ENCODE data around the gene EFL1. TPM values are rescaled to one million over a fixed set of nuclear protein-coding genes. Genes with fewer than 3 reads are reported as not detected.
"Not testable (repeated sequence)": the region's sequence is repeated elsewhere in the genome, so short reads cannot be mapped to it uniquely, and the experiment has no call there.

EFL1 gene
- polyA plus RNA-seq, 1 donor (not counting 4 experiments of a cell fraction or from before 2014, with no cell fraction given): 32.0 TPM

- dilution Hi-C loops (cut with MboI; ENCODE audit: extremely low pct_ligation_motif_present, low sequenced_read_pairs); H3K4me2 ChIP-seq (ENCODE audit: control insufficient read depth, extremely low read depth, insufficient read depth, low read depth, low read length); H3K27me3 ChIP-seq (ENCODE audit: control insufficient read depth, extremely low read depth, insufficient read depth, low read length); H4K20me1 ChIP-seq (ENCODE audit: control insufficient read depth, extremely low read depth, insufficient read depth, low read length); H3K27ac ChIP-seq (ENCODE audit: control insufficient read depth, insufficient read depth, low read length); DNase-seq (ENCODE audit: low read depth, low spot score); H3K9ac ChIP-seq (ENCODE audit: control insufficient read depth, extremely low read depth, insufficient read depth, low read length); H3K4me1 ChIP-seq (ENCODE audit: control insufficient read depth, extremely low read depth, insufficient read depth, low read length); H2AFZ ChIP-seq (ENCODE audit: control insufficient read depth, low read length); H3K9me3 ChIP-seq (ENCODE audit: control insufficient read depth, low read depth, low read length); H3K9me1 ChIP-seq (ENCODE audit: control insufficient read depth, extremely low read depth, insufficient read depth, low read length); H3K4me3 ChIP-seq (ENCODE audit: control insufficient read depth in 2 of 3, extremely low read depth in 1 of 3, insufficient read depth in 2 of 3, low read depth in 1 of 3, low read length in 3 of 3); H3K79me2 ChIP-seq (ENCODE audit: control insufficient read depth, insufficient read depth, low read length); H3K36me3 ChIP-seq (ENCODE audit: control insufficient read depth in 2 of 2, extremely low read depth in 1 of 2, insufficient read depth in 2 of 2, low read length in 2 of 2): not testable (repeated sequence)
- peak; percentile 90 for FAIRE-seq
These were observed 52.4 kb downstream of the EFL1 start for GRCh38 chr15:82210066-82210597.

GRCh38 chr15:82204575-82204974 lies 58.0 kb downstream of the EFL1 start:
- H3K27ac ChIP-seq (ENCODE audit: control insufficient read depth, insufficient read depth, low read length); H3K4me2 ChIP-seq (ENCODE audit: control insufficient read depth, extremely low read depth, insufficient read depth, low read depth, low read length); H3K4me3 ChIP-seq (ENCODE audit: control insufficient read depth in 2 of 3, extremely low read depth in 1 of 3, insufficient read depth in 2 of 3, low read depth in 1 of 3, low read length in 3 of 3); H3K9ac ChIP-seq (ENCODE audit: control insufficient read depth, extremely low read depth, insufficient read depth, low read length); H2AFZ ChIP-seq (ENCODE audit: control insufficient read depth, low read length); H4K20me1 ChIP-seq (ENCODE audit: control insufficient read depth, extremely low read depth, insufficient read depth, low read length); H3K4me1 ChIP-seq (ENCODE audit: control insufficient read depth, extremely low read depth, insufficient read depth, low read length); H3K9me1 ChIP-seq (ENCODE audit: control insufficient read depth, extremely low read depth, insufficient read depth, low read length); H3K27me3 ChIP-seq (ENCODE audit: control insufficient read depth, extremely low read depth, insufficient read depth, low read length); H3K36me3 ChIP-seq (ENCODE audit: control insufficient read depth in 2 of 2, extremely low read depth in 1 of 2, insufficient read depth in 2 of 2, low read length in 2 of 2); FAIRE-seq; dilution Hi-C loops (cut with MboI; ENCODE audit: extremely low pct_ligation_motif_present, low sequenced_read_pairs); H3K9me3 ChIP-seq (ENCODE audit: control insufficient read depth, low read depth, low read length); DNase-seq (ENCODE audit: low read depth, low spot score); H3K79me2 ChIP-seq (ENCODE audit: control insufficient read depth, insufficient read depth, low read length): not testable (repeated sequence)

GRCh38 chr15:82197733-82198594 lies 64.6 kb downstream of the EFL1 start:
- Histone ChIP-seq H3K27me3 (ENCODE audit: control insufficient read depth, extremely low read depth, insufficient read depth, low read length) (no peaks in the 10 kb centered on the region), H3K27ac (ENCODE audit: control insufficient read depth, insufficient read depth, low read length) (no peak overlapping the region), H3K4me3 (ENCODE audit: control insufficient read depth in 2 of 3, extremely low read depth in 1 of 3, insufficient read depth in 2 of 3, low read depth in 1 of 3, low read length in 3 of 3) (no peak overlapping the region), H3K4me1 (ENCODE audit: control insufficient read depth, extremely low read depth, insufficient read depth, low read length) (no peaks in the 10 kb centered on the region), H3K79me2 (ENCODE audit: control insufficient read depth, insufficient read depth, low read length) (no peaks in the 10 kb centered on the region), H3K9ac (ENCODE audit: control insufficient read depth, extremely low read depth, insufficient read depth, low read length) (no peak overlapping the region), H4K20me1 (ENCODE audit: control insufficient read depth, extremely low read depth, insufficient read depth, low read length) (no peaks in the 10 kb centered on the region), H3K9me1 (ENCODE audit: control insufficient read depth, extremely low read depth, insufficient read depth, low read length) (no peaks in the 10 kb centered on the region), H2AFZ (ENCODE audit: control insufficient read depth, low read length) (peak overlapping the region; percentile 9), H3K9me3 (ENCODE audit: control insufficient read depth, low read depth, low read length) (no peaks in the 10 kb centered on the region), H3K36me3 (ENCODE audit: control insufficient read depth in 2 of 2, extremely low read depth in 1 of 2, insufficient read depth in 2 of 2, low read length in 2 of 2) (no peaks in the 10 kb centered on the region), H3K4me2 (ENCODE audit: control insufficient read depth, extremely low read depth, insufficient read depth, low read depth, low read length) (no peak overlapping the region)
- dilution Hi-C loops (cut with MboI; ENCODE audit: extremely low pct_ligation_motif_present, low sequenced_read_pairs): no loop called here
- TF ChIP-seq CTCF (optimal IDR thresholded peaks at IDR 0.05 in 1 of 3, IDR thresholded peaks at IDR 0.05 in 1 of 3, conservative IDR thresholded peaks at IDR 0.05 in 1 of 3; ENCODE audit: extremely low read depth in 1 of 3, insufficient read depth in 2 of 3, low read length in 3 of 3) (peak; percentile 75 to 84 (median 78)), EZH2 (IDR thresholded peaks at IDR 0.05; ENCODE audit: low read length) (no peak)
- DNase-seq (ENCODE audit: low read depth, low spot score) (peak; percentile 7), FAIRE-seq (peak; percentile 91)
